SK-N-SH treated with all-trans-retinoic acid at 6 μM for 48 hours (cell line): Measurements from ENCODE around the gene NCLN.

Experiments
- ATAC-seq: fragments of 200-7000 bp; cut with Tn5 transposase; 3 replicates; pipeline ENCODE4 v1.9.1; 2020; ENCODE audit warnings: mild to moderate bottlenecking, moderate library complexity
- ARNTL ChIP-seq: fragments of 450-650 bp; formaldehyde crosslinking; IDR thresholded peaks from 2 replicates; pipeline ENCODE4 v1.5.0; 2020; ENCODE audit warnings: low read depth, mild to moderate bottlenecking, moderate library complexity, borderline replicate concordance
- BACH2 ChIP-seq: fragments of 250-450 bp; sonication (Bioruptor Pico); IDR thresholded peaks from 2 replicates; pipeline ENCODE4 v1.9.0; 2021; ENCODE audit warnings: mild to moderate bottlenecking, borderline replicate concordance
- CREB5 ChIP-seq: fragments of 250-450 bp; sonication (Bioruptor Pico); IDR thresholded peaks from 2 replicates; pipeline ENCODE4 v1.5.1; 2020; ENCODE audit warnings: low read depth, mild to moderate bottlenecking, moderate library complexity
- CSDC2 ChIP-seq: fragments of 250-450 bp; sonication (Bioruptor Pico); IDR thresholded peaks from 2 replicates; pipeline ENCODE4 v1.5.0; 2020; ENCODE audit warnings: mild to moderate bottlenecking, moderate library complexity
- ESRRG ChIP-seq: fragments of 250-450 bp; sonication (Bioruptor Pico); IDR thresholded peaks from 2 replicates; pipeline ENCODE4 v1.6.1; 2021; ENCODE audit warnings: mild to moderate bottlenecking
- GLIS3 ChIP-seq: fragments of 250-450 bp; sonication (Bioruptor Pico); IDR thresholded peaks from 2 replicates; pipeline ENCODE4 v1.5.0; 2020; ENCODE audit warnings: mild to moderate bottlenecking, moderate library complexity
- ISL1 ChIP-seq: fragments of 250-450 bp; sonication (Bioruptor Pico); IDR thresholded peaks from 2 replicates; pipeline ENCODE4 v2.1.2; 2022; ENCODE audit warnings: mild to moderate bottlenecking, moderate library complexity
- OSR1 ChIP-seq: fragments of 250-450 bp; sonication (Bioruptor Pico); IDR thresholded peaks from 2 replicates; pipeline ENCODE4 v1.8.0; 2022; ENCODE audit warnings: moderate library complexity, mild to moderate bottlenecking, inconsistent platforms
- PATZ1 ChIP-seq: fragments of 250-450 bp; sonication (Bioruptor Pico); IDR thresholded peaks from 2 replicates; pipeline ENCODE4 v1.8.0; 2020; ENCODE audit warnings: mild to moderate bottlenecking, moderate library complexity, borderline replicate concordance
- POU6F1 ChIP-seq: fragments of 250-450 bp; sonication (Bioruptor Pico); IDR thresholded peaks from 2 replicates; pipeline ENCODE4 v1.8.0; 2021; ENCODE audit warnings: low read depth, mild to moderate bottlenecking, moderate library complexity, borderline replicate concordance
- PPARA ChIP-seq: fragments of 250-450 bp; sonication (Bioruptor Pico); IDR thresholded peaks from 2 replicates; pipeline ENCODE4 v1.5.0; 2020; ENCODE audit warnings: mild to moderate bottlenecking, borderline replicate concordance
- RARB ChIP-seq: fragments of 250-450 bp; sonication (Bioruptor Pico); IDR thresholded peaks from 2 replicates; pipeline ENCODE4 v1.8.0; 2021; ENCODE audit warnings: mild to moderate bottlenecking, moderate library complexity
- SNAI2 ChIP-seq: fragments of 250-450 bp; sonication (Bioruptor Pico); IDR thresholded peaks from 2 replicates; pipeline ENCODE4 v1.5.0; 2020; ENCODE audit warnings: mild to moderate bottlenecking, moderate library complexity
- TCF4 ChIP-seq: fragments of 250-450 bp; sonication (Bioruptor Pico); IDR thresholded peaks from 2 replicates; pipeline ENCODE4 v1.8.0; 2021; ENCODE audit warnings: mild to moderate bottlenecking, moderate library complexity, borderline replicate concordance
- TOX ChIP-seq: fragments of 250-450 bp; sonication (Bioruptor Pico); IDR thresholded peaks from 2 replicates; pipeline ENCODE4 v1.8.0; 2021; ENCODE audit warnings: mild to moderate bottlenecking, moderate library complexity, borderline replicate concordance
- TSHZ2 ChIP-seq: fragments of 250-450 bp; sonication (Bioruptor Pico); IDR thresholded peaks from 2 replicates; pipeline ENCODE4 v1.5.0; 2020; ENCODE audit warnings: mild to moderate bottlenecking, moderate library complexity
- ZC3H10 ChIP-seq: fragments of 250-450 bp; sonication (Bioruptor Pico); IDR thresholded peaks from 2 replicates; pipeline ENCODE4 v1.5.1; 2021; ENCODE audit warnings: mild to moderate bottlenecking, moderate library complexity
- ZFP3 ChIP-seq: fragments of 250-450 bp; sonication (Bioruptor Pico); IDR thresholded peaks from 2 replicates; pipeline ENCODE4 v1.5.0; 2020; ENCODE audit warnings: mild to moderate bottlenecking, moderate library complexity
- ZNF70 ChIP-seq: fragments of 450-650 bp; formaldehyde crosslinking; IDR thresholded peaks from 2 replicates; pipeline ENCODE4 v1.5.0; 2020; ENCODE audit warnings: mild to moderate bottlenecking, moderate library complexity
- ZNF8 ChIP-seq: fragments of 450-650 bp; formaldehyde crosslinking; IDR thresholded peaks from 2 replicates; pipeline ENCODE4 v1.5.0; 2020; ENCODE audit warnings: mild to moderate bottlenecking, moderate library complexity

Gene NCLN

GRCh38 chr19:3248728-3249326 lies 63.1 kb downstream of the NCLN start (continued):
- TF ChIP-seq CREB5 (CRISPR knock-in tag) = no peak
- TF ChIP-seq PATZ1 = no peak
- TF ChIP-seq, all 23 proteins: peak for 0

GRCh38 chr19:3249408-3249807 lies 63.7 kb downstream of the NCLN start:
- peak; percentile 69 for ATAC-seq
- TF ChIP-seq ARNTL (CRISPR knock-in tag) (no peak), BACH2 (CRISPR knock-in tag) (no peak), TOX (CRISPR knock-in tag) (no peak), TCF4 (CRISPR knock-in tag) (no peak), ESRRG (CRISPR knock-in tag) (no peak), OSR1 (CRISPR knock-in tag) (no peak), CSDC2 (CRISPR knock-in tag) (no peak), ZNF70 (CRISPR knock-in tag) (no peak)

- peak; percentile 75 for ATAC-seq
- TF ChIP-seq SNAI2 (CRISPR knock-in tag) (no peak), ISL1 (CRISPR knock-in tag) (no peak), ZNF8 (CRISPR knock-in tag) (peak; percentile 53; the same call in 1 of the 2 replicates)
- TF ChIP-seq, all 23 proteins: peak for 1
These were observed 64.9 kb downstream of the NCLN start for GRCh38 chr19:3250675-3251074.

- TF ChIP-seq PPARA (CRISPR knock-in tag) (no peak), TOX (CRISPR knock-in tag) (no peak), OSR1 (CRISPR knock-in tag) (no peak), ESRRG (CRISPR knock-in tag) (no peak), CREB5 (CRISPR knock-in tag) (no peak), ZFP3 (no peak), ZC3H10 (CRISPR knock-in tag) (no peak), GLIS3 (CRISPR knock-in tag) (no peak), BACH2 (CRISPR knock-in tag) (no peak), ISL1 (CRISPR knock-in tag) (no peak), TSHZ2 (CRISPR knock-in tag) (no peak), SNAI2 (CRISPR knock-in tag) (no peak), RARB (no peak), POU6F1 (CRISPR knock-in tag) (no peak), ZNF70 (CRISPR knock-in tag) (no peak), PATZ1 (no peak)
- TF ChIP-seq, all 23 proteins: peak for 0
- ATAC-seq = no peak
These were observed 65.5 kb downstream of the NCLN start for GRCh38 chr19:3251229-3251628.
